ENCODE data around the gene PLCH1.
"Not testable (repeated sequence)": the region's sequence is repeated elsewhere in the genome, so short reads cannot be mapped to it uniquely, and the experiment has no call there.

Gene PLCH1

DNA sequence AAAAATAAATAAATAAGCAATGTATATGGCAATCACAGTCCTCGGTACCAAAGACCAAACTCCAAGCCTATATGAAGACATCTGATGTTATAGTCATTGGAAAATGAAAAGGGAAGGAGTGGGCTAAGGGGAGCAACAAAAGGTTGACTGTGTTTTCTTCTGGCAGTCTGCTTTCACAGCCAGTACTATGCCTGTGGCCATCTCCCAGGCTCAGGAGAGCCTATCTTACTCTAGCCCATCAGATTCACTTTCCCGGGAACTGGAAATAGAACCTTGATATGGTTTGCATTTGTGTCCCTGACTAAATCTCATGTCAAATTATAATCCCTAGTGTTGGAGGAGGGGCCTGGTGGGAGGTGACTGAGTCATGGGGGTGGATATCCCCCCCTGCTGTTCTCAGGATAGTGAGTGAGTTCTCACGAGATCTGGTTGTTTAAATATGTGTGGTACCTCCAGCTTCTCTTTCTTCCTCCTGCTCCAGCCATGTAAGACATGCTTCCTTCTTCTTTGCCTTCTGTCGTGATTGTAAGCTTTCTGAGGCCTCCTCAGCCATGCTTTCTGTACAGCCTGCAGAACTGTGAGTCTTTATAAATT, 105.3 kb downstream of the PLCH1 start:
- DNase-seq = no peak

DNA sequence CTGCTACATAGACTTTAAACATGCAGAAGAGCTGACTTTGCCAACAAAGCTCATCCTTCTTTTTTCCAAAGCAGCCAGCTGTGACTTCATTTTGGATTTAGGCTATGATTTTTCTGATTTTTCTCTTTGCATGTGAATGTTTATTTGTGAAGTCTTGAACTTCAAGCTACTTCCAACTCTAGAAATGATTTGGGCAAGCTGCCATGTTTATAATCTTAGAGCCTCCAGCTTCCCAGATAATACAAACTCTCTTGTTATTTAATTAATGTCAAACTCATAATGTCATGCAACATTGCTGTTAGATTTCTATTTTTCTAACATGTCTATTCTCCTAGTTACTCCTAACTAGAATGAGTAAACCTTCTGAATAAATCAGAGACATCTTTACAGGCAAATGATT, 106.4 kb downstream of the PLCH1 start:
- DNase-seq = not testable (repeated sequence)

DNA sequence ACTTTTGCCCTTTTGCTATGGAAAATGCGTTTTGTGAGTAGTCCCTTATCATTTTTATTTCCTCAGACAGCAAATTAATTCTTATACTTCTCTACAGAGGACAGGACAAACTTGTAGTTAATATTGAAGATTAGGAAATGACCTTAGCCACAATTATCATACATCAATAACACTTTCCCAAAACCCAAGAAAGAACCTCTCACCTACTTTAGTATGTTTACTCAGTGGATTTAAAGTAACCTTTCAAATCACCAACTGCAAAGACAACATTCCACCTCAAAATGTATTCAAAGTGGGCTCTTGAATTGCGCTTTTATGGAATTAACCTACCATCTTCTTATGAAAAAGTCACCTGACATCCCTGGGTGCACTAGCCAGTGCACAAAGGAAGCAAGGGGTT, 107.3 kb downstream of the PLCH1 start:
- DNase-seq = no peak

GRCh38 chr3:155635056-155635455, 109.8 kb downstream of the PLCH1 start:
- no peak for DNase-seq

DNA sequence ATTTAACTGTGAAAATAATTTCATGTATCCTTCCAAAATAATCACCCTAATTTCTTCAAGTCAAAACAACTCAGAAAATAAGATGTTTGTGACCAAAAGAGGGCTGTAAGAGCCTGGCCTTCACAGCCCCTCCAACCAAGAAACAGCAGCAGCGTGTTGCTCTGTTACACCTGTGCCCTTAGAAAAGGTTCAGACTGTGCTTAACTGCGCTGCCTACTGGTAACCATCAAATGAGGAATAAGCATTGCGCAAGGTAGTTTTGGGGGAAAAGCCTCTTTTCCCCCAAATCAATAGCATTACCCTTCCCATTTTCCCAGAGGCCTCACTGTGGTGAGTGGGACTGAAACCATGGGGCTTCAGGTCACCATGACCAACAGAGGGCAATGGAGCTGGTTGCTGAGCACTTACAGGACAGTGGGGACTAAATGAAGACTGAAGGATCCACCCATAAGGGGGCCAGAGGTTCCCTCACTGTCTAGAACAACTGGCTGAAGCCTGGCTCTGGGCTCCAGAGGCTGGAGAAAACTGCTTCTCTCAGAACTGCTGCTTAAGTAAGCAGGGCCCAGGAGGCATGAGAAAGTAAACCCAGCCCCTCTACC, 110.7 kb downstream of the PLCH1 start:
- no peak for DNase-seq

DNA sequence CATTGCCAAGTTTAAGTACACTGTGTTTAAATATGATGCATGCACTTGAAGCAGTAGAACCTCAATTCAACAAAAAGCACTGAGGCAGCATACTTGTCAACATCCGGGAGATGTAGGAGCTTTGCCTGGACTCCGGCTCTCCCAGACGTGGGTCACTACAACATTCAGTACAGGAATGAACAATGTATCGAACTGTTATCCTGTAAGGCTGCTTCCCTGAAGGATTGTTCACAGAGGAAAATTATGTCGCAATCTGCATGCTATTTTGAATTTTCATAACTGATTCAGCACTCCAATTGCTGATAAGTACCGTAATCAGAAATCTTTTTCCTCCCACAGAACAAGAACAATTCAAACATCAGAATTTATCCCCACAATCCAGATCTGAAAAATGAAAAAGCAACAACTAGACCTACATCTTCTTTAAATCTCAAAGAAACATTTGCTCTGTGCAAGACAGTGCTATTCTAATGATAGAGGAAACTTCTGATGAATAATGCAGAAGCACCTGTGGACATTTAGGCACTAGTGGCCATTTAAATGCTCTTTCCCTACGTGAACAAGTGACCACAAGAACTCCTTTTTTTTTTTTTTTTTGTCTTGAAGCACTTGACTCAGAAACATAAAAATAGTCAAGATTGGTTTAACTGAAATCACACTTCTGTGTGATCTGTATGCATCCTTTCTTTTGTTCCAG, 113.4 kb downstream of the PLCH1 start:
- DNase-seq = no peak

DNA sequence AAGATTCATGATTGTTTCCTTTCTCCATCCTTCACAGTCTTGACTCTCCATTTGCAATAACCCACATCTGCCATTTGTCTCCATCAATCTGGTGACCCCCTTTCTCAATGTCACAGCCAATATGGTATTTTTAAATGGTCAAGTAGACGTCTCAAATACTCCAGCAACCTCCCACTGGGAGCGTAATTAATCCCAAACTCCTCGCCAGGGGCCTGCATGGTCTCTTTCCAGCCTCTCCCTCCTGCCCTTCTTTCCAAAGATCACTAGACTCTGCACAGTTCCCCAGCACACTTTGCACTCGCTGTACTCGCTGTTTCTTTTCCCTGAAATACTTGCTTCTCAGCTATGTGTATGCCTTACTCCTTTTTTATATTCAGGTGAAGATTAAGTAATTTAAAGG, 115.3 kb downstream of the PLCH1 start:
- no peak for DNase-seq

- DNase-seq = no peak
Observed at GRCh38 chr3:155629056-155629455, 115.8 kb downstream of the PLCH1 start.

DNA sequence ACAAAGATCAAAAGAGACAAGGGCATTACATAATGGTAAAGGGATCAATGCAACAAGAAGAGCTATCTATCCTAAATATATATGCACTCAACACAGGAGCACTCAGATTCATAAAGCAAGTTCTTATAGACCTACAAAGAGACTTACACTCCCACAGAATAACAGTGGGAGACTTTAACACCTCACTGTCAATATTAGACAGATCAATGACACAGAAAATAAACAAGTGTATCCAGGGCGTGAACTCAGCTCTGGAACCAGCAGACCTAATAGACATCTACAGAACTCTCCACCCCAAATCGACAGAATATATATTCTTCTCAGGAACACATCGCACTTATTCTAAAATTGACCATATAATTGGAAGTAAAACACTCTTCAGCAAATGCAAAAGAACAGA, 122.2 kb downstream of the PLCH1 start:
- not testable (repeated sequence) for DNase-seq

DNA sequence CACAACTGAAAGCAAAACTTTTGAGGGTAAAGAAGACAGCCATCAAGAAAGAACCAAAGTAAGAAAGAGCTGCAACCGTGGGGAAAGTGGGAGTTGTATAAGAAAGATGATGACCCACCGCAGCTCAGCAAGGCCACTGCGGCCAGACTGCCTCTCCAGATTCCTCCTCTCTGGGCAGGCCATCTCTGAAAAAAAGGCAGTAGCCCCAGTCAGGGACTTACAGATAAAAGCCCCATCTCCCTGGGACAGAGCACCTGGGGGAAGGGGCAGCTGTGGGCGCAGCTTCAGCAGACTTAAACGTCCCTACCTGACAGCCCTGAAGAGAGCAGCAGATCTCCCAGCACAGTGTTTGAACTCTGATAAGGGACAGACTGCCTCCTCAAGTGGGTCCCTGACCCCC, 124.3 kb downstream of the PLCH1 start:
- DNase-seq = not testable (repeated sequence)

DNA sequence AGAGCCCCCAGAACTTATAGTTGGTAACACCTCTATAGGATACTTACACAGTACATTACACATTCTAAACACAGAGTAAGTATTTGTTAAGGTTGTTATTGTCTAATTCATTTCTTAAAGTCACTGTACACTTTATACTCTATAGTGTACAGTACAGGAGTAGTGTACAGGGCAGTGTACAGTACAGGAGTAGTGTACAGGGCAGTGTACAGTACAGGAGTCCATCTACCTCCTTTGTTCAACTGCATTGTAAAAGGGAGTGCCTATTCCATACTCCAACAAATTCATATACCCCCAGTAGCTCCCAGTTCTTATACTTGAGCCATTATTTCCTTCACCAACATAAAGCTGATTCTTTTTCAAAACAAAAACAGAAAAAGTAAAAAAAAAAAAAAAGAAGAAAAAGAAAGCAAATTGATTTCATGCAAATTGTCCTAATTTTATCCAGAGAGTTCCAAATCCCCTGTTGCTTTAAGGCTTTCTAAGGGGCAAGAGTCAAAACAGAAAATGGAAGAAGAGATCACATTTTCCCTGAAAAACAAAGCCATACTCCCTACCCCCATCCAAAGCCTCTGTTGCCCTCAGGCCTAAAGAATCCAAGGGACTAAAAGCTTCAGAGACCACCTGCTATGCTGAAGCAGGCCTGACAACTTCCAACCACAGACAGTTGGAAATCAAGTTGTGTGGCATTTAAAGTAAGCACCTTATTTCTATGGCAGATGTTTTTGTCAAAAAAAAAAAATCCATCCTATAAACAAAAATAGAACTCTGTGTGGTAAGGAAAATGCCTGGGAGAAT, 125.6 kb downstream of the PLCH1 start:
- no peak for DNase-seq

- DNase-seq = no peak
Observed at GRCh38 chr3:155618543-155618942, 126.3 kb downstream of the PLCH1 start.

DNA sequence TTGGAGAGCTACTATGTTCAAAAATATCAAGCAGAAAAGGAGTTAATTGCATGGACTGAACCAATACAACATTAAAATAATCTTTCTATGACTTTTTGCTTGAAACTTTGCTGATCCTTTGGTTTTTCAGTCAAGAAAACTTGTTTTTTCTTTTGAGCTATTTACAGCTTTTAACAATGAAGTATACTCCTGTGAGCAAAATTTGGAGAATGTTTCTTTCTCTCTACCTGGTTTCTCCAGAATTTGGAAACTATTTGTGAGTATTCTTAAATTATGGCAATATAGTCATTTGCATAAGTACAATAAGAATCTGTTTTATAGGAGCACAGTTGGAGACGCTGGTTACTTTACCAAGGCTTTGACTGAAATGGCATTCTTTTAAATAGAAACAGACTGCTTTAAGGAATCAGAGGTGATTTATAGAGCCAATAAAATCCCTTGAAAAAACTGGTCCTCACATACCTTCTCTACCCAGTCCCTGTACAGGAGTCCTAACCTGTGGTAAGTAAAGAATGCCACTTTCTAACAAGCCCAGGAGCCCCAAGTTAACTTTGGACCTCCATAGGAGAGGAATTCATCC, 127.4 kb downstream of the PLCH1 start:
- no peak for DNase-seq

- not testable (repeated sequence) for DNase-seq
Observed at GRCh38 chr3:155615141-155615540, 129.7 kb downstream of the PLCH1 start.

- DNase-seq = not testable (repeated sequence)
Observed at GRCh38 chr3:155614410-155614809, 130.5 kb downstream of the PLCH1 start.

- DNase-seq = no peak
Observed at GRCh38 chr3:155611456-155611855, 133.4 kb downstream of the PLCH1 start.

DNA sequence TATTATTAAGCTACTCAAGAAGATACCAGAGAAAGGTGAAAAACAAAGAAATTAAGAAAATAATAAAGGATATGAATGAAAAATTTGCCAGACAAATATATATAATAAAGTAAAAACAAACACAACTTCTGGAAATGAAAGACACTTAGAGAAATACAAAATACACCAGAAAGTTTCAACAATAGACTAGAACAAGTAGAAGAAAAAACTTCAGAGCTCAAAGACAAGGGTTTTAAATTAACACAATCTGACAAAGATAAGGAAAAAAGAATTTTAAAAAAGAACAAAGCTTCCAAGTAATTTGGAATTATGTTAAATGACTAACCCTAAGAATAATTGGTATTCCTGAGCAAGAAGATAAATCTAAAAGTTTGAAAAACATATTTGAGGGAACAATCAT, 135.3 kb downstream of the PLCH1 start:
- no peak for DNase-seq

DNA sequence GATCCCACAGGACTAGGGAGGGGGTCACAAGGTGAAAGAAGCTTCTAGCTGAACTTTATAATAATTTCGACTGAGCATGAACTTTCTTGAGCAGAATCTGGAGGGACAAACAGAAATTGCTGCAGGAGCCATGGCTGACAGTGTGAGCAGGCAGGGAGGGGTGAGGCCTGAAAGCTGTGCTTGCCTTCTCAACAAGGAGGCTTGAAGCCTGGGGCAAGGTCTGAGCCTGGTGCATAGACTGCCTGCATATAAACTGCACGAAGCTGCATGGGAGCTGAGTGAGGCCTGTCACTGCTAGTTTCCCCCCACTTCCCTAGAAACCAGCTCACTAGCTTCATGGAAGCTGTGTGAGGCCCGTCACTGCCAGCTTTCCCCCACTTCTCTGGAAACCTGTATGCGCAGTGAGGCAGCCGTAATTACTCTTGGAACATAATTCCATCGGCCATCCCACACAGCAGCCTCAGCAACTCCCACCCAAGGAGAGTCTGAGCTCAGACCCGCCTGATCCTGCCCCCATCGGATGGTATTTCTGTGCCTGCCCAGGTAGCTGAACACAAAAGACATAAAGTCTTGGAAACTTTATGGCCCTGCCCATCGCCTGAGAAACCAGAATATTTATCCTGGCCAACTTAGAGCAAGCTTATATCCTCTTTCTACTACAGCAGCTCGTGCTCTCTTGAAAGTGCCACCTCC, 136.5 kb downstream of the PLCH1 start:
- no peak for DNase-seq

DNA sequence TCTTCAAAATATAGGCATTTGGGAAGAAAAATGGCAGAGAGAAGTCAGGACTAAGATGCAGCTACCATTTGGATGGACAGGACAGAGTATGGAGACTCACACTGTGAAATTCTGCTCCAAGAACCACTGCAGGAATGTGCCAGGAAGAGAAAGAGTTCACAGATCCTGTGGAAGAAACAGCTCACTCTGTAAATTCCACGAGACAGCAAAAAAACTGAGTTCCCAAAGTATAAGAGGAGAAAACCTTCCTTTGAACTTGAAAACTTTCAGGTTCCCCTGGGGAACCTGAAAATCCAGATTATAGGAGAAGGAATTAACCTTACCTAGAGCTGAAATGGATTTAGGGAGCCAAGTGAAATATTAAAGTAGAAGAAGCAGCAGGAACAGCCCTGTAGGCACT, 137.1 kb downstream of the PLCH1 start:
- no peak for DNase-seq

GRCh38 chr3:155605571-155605970, 139.3 kb downstream of the PLCH1 start:
- DNase-seq = no peak

GRCh38 chr3:155604967-155605366, 139.9 kb downstream of the PLCH1 start:
- no peak for DNase-seq

GRCh38 chr3:155604126-155604525, 140.7 kb downstream of the PLCH1 start:
- DNase-seq = no peak

DNA sequence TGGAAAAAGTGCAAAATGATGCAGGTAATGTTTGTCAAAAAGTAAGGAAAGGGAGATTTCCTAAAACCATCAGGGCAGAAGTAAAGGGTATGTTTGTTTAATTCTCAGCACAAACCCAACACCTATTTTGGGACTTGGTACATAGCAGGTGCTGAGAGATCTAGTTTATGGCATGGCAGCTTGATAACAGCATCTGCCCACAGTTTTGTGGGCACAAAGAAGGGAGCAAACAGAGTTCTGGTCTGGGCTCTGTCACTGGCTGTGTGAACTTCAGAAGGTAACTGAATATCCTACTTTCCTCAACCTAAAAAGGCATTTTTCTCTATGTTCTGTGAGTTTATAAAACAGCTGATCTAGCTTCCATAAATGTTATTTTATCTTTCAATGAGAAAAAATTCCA, 141.6 kb downstream of the PLCH1 start:
- no peak for DNase-seq
